Neural cell (in vitro differentiated cells): ENCODE results near the gene KLC4. TPM values are rescaled to one million over a fixed set of nuclear protein-coding genes. Genes with fewer than 3 reads are reported as not detected.

Experiments used
- H2AFZ ChIP-seq: fragments of 200-600, 300-800 bp; sonication (generic), shearing (Covaris generic); 2 replicates; pipeline ENCODE4 v1.6.0; 2014; ENCODE audit warnings: low read depth, mild to moderate bottlenecking, antibody characterized with exemption, low read length, moderate library complexity
- H3F3A ChIP-seq: fragments of 200-600 bp; shearing (Covaris generic); 2 replicates; pipeline ENCODE4 v1.6.1; 2016; ENCODE audit warnings: mild to moderate bottlenecking, moderate library complexity, mixed read lengths, antibody characterized with exemption, low read length; ENCODE audit not compliant: insufficient read depth, poor library complexity, severe bottlenecking
- H3K27ac ChIP-seq: fragments of 200-600, 300-800 bp; sonication (generic), shearing (Covaris generic); 2 replicates; pipeline ENCODE4 v1.5.1; 2014; ENCODE audit warnings: mild to moderate bottlenecking, low read length, moderate library complexity
- H3K27me3 ChIP-seq: fragments of 300-800, 200-600 bp; sonication (generic), shearing (Covaris generic); 2 replicates; pipeline ENCODE4 v1.6.0; 2014; ENCODE audit warnings: mild to moderate bottlenecking, low read depth, low read length, moderate library complexity; ENCODE audit not compliant: insufficient read depth
- H3K36me3 ChIP-seq: fragments of 300-800, 200-600 bp; sonication (generic), shearing (Covaris generic); 2 replicates; pipeline ENCODE4 v1.5.1; 2014; ENCODE audit warnings: mild to moderate bottlenecking, antibody characterized with exemption, low read length, moderate library complexity; ENCODE audit not compliant: insufficient read depth
- H3K4me2 ChIP-seq: fragments of 300-800, 200-600 bp; sonication (generic), shearing (Covaris generic); 2 replicates; pipeline ENCODE4 v1.6.0; 2014; ENCODE audit warnings: mild to moderate bottlenecking, low read length
- H3K4me3 ChIP-seq: fragments of 300-800, 200-600 bp; sonication (generic), shearing (Covaris generic); 2 replicates; pipeline ENCODE4 v1.5.1; 2014; ENCODE audit warnings: mild to moderate bottlenecking, low read length, moderate library complexity
- H3K79me2 ChIP-seq: fragments of 200-600 bp; shearing (Covaris generic); replicated peaks from 2 replicates; pipeline ENCODE4 v1.6.0; 2014; ENCODE audit warnings: mild to moderate bottlenecking, low read length, moderate library complexity; ENCODE audit not compliant: insufficient read depth
- H3K9ac ChIP-seq: fragments of 300-800, 200-600 bp; sonication (generic), shearing (Covaris generic); 2 replicates; pipeline ENCODE4 v1.6.1; 2016; ENCODE audit warnings: mild to moderate bottlenecking, low read length, mixed read lengths
- H3K9me2 ChIP-seq: fragments of 200-600 bp; shearing (Covaris generic); 2 replicates; pipeline ENCODE4 v1.6.1; 2016; ENCODE audit warnings: mild to moderate bottlenecking, low read length, mixed read lengths; ENCODE audit not compliant: insufficient read depth
- H3K9me3 ChIP-seq: fragments of 200-600, 300-800 bp; sonication (generic), shearing (Covaris generic); 2 replicates; pipeline ENCODE4 v1.6.1; 2016; ENCODE audit warnings: mild to moderate bottlenecking, mixed run types, low read length, moderate library complexity, mixed read lengths
- H4K20me1 ChIP-seq: fragments of 200-600 bp; shearing (Covaris generic); 2 replicates; pipeline ENCODE4 v1.6.1; 2016; ENCODE audit warnings: mild to moderate bottlenecking, mixed run types; ENCODE audit not compliant: insufficient read depth
- EP300 ChIP-seq: fragments of 450-650 bp; conservative IDR thresholded peaks from 2 replicates; pipeline ENCODE4 v1.6.1; 2014; ENCODE audit warnings: antibody characterized with exemption, mild to moderate bottlenecking, moderate library complexity; ENCODE audit not compliant: poor library complexity, severe bottlenecking
- EZH2 ChIP-seq: fragments of 200-600, 300-800 bp; shearing (Covaris generic), sonication (generic); IDR thresholded peaks from 2 replicates; pipeline ENCODE4 v1.6.1; 2014; ENCODE audit warnings: antibody characterized with exemption, low read length, borderline replicate concordance, mild to moderate bottlenecking; ENCODE audit not compliant: insufficient read depth, poor library complexity, severe bottlenecking
- MXI1 ChIP-seq: fragments of 450-650 bp; conservative IDR thresholded peaks from 2 replicates; pipeline ENCODE4 v1.6.1; 2014; ENCODE audit warnings: antibody characterized with exemption, mild to moderate bottlenecking; ENCODE audit not compliant: poor library complexity, severe bottlenecking
- POLR2AphosphoS5 ChIP-seq: IDR thresholded peaks from 2 replicates; pipeline ENCODE4 v1.6.1; 2012
- RAD21 ChIP-seq: fragments of 450-650 bp; conservative IDR thresholded peaks from 2 replicates; pipeline ENCODE4 v1.6.1; 2014; ENCODE audit warnings: antibody characterized with exemption, mild to moderate bottlenecking, moderate library complexity
- SMC3 ChIP-seq: fragments of 450-650 bp; conservative IDR thresholded peaks from 2 replicates; pipeline ENCODE4 v1.6.1; 2014; ENCODE audit warnings: antibody characterized with exemption, mild to moderate bottlenecking, moderate library complexity; ENCODE audit not compliant: poor library complexity
- TAF1 ChIP-seq: IDR thresholded peaks from 2 replicates; pipeline ENCODE4 v1.6.1; 2012; ENCODE audit warnings: low read depth
- polyA plus RNA-seq: library from polyadenylated mRNA; depleted of rRNA; stranded (reverse); fragments of >200 nt; gene quantifications from 2 replicates; pipeline ENCODE4 v1.2.3, GENCODE V29; 2014
- TF ChIP-seq, protein P1 (sequence below): IDR thresholded peaks from 2 replicates; pipeline ENCODE4 v1.6.1; 2012; ENCODE audit warnings: borderline replicate concordance
- TF ChIP-seq, protein P2 (sequence below): fragments of 450-650 bp; IDR thresholded peaks from 2 replicates; pipeline ENCODE4 v1.5.1; 2014; ENCODE audit warnings: antibody characterized with exemption, mild to moderate bottlenecking, moderate library complexity; ENCODE audit not compliant: poor library complexity, severe bottlenecking

Gene KLC4
- polyA plus RNA-seq, 1 donor from 2014 or later = 75.3 TPM

DNA sequence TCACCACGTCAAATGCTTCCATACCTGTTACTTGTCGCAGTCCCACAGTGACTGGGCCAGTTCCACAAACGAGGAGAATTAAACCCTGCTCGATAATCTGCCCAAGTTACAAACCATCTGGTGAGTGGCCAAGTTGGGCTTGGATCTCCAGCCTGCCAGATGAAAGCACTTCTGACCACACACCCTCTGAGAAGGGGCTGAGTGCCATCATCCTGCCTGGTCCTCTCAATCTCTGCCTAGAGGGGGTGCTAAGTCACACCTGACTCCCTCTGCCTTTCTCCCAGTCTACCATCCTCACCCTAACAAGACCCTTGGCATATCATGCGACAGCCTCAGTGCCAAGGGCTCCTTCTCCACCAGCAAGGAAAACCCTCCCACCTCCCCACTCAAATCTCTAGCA, 22.2 kb upstream of the KLC4 start:
- Histone ChIP-seq H3K4me2 (no peak overlapping the region), H3K4me3 (no peak overlapping the region), H3K9me2 (no peaks in the 10 kb centered on the region), H3K9ac (no peak overlapping the region), H3K9me3 (no peaks in the 10 kb centered on the region), H3K79me2 (no peaks in the 10 kb centered on the region), H2AFZ (no peak overlapping the region), H3F3A (no peaks in the 10 kb centered on the region), H3K27ac (no peak overlapping the region), H3K27me3 (no peaks in the 10 kb centered on the region), H3K36me3 (no peaks in the 10 kb centered on the region), H4K20me1 (no peaks in the 10 kb centered on the region)
- no peak for TF ChIP-seq SMC3
- TF ChIP-seq EZH2 = no peak
- TF ChIP-seq POLR2AphosphoS5 = no peak
- no peak for TF ChIP-seq MXI1
- TF ChIP-seq, protein P1, sequence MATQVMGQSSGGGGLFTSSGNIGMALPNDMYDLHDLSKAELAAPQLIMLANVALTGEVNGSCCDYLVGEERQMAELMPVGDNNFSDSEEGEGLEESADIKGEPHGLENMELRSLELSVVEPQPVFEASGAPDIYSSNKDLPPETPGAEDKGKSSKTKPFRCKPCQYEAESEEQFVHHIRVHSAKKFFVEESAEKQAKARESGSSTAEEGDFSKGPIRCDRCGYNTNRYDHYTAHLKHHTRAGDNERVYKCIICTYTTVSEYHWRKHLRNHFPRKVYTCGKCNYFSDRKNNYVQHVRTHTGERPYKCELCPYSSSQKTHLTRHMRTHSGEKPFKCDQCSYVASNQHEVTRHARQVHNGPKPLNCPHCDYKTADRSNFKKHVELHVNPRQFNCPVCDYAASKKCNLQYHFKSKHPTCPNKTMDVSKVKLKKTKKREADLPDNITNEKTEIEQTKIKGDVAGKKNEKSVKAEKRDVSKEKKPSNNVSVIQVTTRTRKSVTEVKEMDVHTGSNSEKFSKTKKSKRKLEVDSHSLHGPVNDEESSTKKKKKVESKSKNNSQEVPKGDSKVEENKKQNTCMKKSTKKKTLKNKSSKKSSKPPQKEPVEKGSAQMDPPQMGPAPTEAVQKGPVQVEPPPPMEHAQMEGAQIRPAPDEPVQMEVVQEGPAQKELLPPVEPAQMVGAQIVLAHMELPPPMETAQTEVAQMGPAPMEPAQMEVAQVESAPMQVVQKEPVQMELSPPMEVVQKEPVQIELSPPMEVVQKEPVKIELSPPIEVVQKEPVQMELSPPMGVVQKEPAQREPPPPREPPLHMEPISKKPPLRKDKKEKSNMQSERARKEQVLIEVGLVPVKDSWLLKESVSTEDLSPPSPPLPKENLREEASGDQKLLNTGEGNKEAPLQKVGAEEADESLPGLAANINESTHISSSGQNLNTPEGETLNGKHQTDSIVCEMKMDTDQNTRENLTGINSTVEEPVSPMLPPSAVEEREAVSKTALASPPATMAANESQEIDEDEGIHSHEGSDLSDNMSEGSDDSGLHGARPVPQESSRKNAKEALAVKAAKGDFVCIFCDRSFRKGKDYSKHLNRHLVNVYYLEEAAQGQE = no peak
- TF ChIP-seq, protein P2, sequence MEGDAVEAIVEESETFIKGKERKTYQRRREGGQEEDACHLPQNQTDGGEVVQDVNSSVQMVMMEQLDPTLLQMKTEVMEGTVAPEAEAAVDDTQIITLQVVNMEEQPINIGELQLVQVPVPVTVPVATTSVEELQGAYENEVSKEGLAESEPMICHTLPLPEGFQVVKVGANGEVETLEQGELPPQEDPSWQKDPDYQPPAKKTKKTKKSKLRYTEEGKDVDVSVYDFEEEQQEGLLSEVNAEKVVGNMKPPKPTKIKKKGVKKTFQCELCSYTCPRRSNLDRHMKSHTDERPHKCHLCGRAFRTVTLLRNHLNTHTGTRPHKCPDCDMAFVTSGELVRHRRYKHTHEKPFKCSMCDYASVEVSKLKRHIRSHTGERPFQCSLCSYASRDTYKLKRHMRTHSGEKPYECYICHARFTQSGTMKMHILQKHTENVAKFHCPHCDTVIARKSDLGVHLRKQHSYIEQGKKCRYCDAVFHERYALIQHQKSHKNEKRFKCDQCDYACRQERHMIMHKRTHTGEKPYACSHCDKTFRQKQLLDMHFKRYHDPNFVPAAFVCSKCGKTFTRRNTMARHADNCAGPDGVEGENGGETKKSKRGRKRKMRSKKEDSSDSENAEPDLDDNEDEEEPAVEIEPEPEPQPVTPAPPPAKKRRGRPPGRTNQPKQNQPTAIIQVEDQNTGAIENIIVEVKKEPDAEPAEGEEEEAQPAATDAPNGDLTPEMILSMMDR = no peak
- no peak for TF ChIP-seq EP300
- TF ChIP-seq TAF1 = no peak
- no peak for TF ChIP-seq RAD21

DNA sequence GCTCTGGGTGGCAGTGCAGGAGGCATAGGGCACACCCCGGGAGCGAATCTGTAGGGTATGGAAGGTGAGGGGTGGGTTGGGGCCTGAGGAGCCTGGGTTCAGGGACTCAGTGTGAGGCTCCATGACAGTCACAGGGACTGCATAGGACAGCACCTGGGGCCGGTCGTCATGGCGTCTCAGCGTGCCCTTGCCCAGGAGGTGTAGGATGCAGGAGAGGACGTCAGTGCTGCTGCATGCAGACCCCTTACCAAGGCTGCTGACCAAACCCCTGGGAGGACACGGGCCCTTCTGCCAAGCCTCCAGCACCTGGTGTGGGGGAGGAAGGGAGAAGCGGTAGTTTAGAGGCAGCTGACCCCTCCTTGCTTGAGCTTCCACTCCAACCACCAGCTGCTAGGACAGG, 21.7 kb upstream of the KLC4 start:
- no peaks in the 10 kb centered on the region for H3K9me2 ChIP-seq
- H3K4me3 ChIP-seq = no peak overlapping the region
- no peak overlapping the region for H3K27ac ChIP-seq
- TF ChIP-seq MXI1 (no peak), EP300 (no peak), POLR2AphosphoS5 (no peak), EZH2 (no peak), SMC3 (no peak), TAF1 (no peak), RAD21 (no peak)
- TF ChIP-seq, protein P2 = no peak
- TF ChIP-seq, protein P1 = no peak
- no peaks in the 10 kb centered on the region for H4K20me1 ChIP-seq
- no peak overlapping the region for H3K9ac ChIP-seq
- no peaks in the 10 kb centered on the region for H3K36me3 ChIP-seq
- no peaks in the 10 kb centered on the region for H3K27me3 ChIP-seq
- no peaks in the 10 kb centered on the region for H3K79me2 ChIP-seq
- no peak overlapping the region for H2AFZ ChIP-seq
- no peak overlapping the region for H3K4me2 ChIP-seq
- H3F3A ChIP-seq = no peaks in the 10 kb centered on the region
- no peaks in the 10 kb centered on the region for H3K9me3 ChIP-seq
